HG03175 (cell line): ENCODE data around the gene ACKR3.

Experiments used
- ATAC-seq: cut with Tn5 transposase; IDR thresholded peaks from one replicate; pipeline ENCODE4 v1.9.1; 2021; ENCODE audit warnings: mild to moderate bottlenecking, moderate library complexity; ENCODE audit not compliant: unreplicated experiment

Gene ACKR3

GRCh38 chr2:236569573-236569973 lies at the start of gene ACKR3:
ACKR3 (plus strand) TSS chr2:236569825; CDS start chr2:236580466, 10,641 bp downstream.
- ATAC-seq = peak; percentile 75

- no peak for ATAC-seq
These were observed 48.1 kb upstream of the ACKR3 start for GRCh38 chr2:236521556-236521955.

DNA sequence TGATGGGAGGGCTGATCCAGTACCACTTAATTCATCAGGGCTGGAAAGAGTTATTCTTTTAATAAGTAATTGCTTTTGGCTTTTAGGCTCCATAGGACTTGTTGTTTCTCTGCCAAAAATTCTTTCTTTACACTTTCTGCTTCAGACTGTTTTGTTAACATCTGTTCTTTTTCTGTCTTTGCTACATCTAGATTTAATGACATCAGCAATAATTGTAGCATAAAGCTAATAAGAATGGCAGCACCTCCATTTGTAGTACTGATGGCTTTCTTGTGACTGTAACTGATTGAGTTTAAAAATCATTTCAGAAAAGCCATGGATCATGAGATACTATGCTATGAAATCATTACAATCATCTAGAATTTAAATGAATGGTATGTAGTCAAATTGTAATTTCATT lies 46.4 kb upstream of the ACKR3 start:
- ATAC-seq = no peak

DNA sequence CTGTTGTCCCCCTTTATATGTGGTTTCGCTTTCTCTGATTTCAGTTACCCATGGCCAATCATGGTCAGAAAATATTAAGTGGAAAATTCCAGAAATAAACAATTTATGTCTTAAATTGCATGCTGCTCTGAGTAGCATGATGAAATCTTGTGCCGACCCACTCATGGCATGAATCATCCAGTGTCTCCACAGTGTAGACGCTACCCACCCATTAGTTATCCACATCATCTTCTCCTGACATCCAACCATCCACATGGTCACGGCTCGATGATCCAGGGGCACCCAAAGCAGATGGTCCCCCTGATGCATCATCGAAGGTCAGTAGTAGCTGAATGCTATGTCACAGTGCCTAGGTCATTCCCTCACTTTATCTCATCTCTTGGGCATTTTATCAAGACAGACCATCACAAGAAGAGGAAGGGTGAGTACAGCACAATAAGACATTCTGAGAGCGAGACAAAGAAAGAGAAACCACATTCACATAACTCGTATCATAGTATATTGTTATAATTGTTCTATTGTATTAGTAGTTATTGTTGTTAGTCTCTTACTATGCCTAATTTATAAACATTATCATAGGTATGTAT lies 44.1 kb upstream of the ACKR3 start:
- ATAC-seq = no peak

- ATAC-seq = no peak
These were observed 43.0 kb upstream of the ACKR3 start for GRCh38 chr2:236526455-236527158.

DNA sequence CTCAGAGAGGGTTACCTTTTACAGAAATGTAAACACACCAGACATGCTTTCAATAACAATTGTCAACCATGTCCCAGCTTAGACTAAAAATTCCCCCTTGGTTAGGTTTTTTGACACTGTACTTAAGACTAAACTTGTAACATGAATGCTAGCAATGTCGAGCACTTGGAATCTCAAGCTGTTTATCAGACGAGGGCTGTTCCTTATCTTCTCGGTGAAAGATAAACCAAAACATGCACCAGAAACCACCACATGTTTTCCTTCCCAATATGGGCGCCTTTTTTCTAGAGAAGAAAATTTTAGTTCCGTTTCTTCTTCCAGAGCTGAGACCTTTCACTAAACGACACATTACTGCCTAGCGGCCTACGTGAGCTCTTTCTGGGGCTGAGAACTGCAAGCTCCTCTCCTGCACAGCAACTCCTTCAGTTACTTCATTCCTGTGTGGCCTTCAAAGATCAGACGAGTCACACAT lies 42.4 kb upstream of the ACKR3 start:
- no peak for ATAC-seq

DNA sequence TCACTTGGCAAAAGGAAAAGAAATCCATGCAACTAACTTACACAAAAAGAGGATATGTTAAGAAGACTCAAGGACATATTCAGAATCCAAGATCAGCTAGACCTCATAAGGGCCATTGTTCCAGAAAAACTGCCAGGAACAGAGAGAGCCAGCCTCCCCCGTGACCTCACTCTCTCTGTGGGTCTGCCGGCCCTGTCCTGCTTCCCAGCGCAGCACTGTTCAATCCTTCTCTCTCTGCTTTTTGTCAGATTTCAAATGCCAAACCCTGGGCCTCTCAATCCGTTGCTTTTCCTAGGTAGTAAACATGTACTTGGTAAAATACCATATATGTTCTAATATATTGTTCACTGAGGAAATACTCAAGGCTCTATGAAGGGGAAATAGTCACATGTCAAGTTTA lies 40.0 kb upstream of the ACKR3 start:
- no peak for ATAC-seq

DNA sequence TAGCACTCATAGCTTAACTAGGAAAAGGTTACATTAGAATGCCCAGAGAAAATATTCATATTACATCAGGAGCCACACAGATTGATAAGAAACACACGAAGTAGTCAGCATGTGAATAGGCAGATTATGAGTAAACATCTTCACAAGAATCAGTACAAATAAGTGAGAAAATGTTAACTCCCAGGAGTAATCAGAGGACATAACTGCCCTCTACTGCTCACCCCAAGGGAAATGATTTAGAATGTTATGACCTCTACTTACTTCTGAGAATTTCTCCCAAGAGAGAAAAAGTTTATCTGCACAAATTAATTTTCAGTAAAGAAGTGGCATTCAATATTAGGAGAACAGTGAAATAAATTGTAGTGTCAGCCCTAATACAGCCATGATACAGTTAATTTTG lies 39.1 kb upstream of the ACKR3 start:
- no peak for ATAC-seq

DNA sequence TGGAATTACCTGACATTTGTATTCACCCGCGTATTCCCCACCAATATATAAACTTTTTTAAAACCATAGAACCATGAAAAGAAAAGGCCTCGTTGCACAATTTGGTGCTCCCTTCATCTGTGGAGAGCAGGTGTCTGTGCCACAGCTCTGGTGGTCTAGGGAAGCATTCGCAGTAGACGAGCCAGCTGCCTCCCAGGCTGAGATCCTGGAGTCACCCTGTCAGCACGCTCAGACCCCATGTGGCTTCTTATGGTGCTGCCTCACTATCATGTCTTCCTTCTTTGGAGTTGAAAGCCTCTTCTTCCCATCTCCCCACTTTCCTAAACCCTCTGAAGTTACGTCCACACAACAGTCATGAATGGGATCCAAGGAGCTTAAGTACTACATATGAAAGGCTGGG lies 38.4 kb upstream of the ACKR3 start:
- no peak for ATAC-seq

DNA sequence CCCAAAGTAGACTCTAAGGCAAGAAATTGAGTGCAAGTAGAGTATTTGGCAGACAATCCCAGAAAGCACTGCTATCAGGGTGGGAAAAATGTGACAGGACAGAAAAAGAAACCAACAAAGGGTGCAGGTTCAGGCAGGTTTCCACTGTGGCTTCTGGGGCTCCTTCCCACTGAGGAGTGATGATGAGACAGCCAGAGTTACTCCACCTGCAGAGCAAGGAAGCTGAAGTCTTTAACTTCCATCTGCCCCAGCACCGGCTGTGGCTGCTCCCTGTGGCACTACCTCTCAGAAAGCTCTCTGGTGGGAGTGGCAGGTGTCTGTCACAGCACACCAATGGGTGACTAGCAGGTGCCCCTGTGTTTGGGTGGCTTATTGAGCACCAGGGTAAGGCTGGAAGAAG lies 37.6 kb upstream of the ACKR3 start:
- no peak for ATAC-seq

DNA sequence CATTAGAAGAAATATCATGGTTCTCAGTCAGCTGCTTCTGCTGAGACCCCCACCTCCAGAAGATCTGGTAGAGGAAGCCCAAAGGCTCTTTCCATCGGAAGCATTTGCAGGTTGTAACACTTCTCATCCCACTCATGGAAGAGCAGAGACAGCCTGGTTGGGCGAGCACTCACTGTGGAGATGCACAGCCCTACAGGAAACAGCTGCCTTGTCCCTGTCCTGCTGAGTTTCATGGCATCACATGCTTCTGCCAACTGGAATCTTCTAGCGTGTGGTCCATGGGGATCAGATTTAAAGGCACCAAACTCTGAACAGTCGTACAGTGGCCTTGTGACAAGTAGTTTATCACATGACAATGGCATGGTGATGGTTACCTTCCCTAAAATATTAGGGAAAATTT lies 36.3 kb upstream of the ACKR3 start:
- no peak for ATAC-seq

DNA sequence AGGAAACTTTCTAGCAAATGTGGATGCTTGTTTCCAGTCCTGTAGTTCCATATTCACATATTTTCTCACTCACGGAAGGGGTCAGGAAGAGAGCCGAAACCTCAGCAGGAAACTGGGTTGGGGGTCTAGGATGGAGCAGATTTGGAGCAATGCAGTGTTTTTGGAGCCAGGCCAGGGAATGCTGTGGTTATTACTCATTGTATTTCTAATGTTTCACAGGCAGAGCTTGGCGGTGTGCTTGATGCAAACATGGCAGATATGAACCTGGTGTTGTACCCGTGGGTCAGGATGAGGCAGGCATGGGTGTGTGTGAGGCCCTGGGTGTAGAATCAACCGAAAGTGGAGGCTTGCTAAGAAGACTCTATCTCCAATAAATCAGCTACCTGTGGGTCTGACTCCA lies 34.6 kb upstream of the ACKR3 start:
- no peak for ATAC-seq

GRCh38 chr2:236536727-236537398 lies 32.8 kb upstream of the ACKR3 start:
- ATAC-seq = peak; percentile 72

GRCh38 chr2:236538242-236538641 lies 31.4 kb upstream of the ACKR3 start:
- ATAC-seq = peak; percentile 45

- no peak for ATAC-seq
These were observed 28.5 kb upstream of the ACKR3 start for GRCh38 chr2:236541008-236541562.

DNA sequence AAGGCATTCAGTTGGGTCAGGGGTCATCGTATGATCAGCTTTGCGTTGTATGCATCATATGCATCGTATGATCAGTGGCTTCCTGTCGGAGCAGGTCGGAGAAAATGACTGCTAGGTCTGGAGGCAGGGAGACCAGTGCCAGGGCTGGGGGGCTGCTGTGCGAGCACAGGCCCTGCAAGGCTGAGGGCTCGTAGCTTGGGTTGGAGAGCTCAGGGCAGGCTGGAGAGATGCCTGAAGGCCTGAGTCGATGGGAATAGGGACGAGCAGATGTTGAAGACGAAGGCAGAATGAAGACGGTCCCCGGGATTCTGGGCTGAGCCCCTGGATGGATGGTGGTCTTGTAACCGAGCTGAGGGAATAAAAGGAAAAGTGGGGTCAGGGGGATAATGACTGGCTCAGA lies 25.3 kb upstream of the ACKR3 start:
- ATAC-seq = no peak

DNA sequence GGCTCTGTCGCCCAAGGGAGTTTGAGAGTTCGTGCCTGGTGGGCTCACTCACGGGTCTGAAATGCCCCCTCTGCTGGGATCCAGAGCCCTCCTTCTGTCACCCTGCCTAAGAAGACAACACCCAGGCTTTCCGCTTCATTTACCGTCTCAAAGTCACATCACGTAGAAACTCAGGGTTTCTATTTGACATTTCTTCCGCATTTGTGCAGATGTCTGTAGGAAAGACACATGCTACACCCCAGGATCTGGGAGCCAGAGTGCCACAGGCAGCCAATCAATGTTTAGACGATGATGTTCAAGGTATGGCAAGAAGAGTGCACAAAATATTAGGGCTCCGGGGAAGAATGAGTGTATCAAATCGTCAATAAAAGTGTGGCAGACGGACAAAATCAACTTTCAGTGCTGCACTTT lies 24.4 kb upstream of the ACKR3 start:
- ATAC-seq = peak; percentile 59

DNA sequence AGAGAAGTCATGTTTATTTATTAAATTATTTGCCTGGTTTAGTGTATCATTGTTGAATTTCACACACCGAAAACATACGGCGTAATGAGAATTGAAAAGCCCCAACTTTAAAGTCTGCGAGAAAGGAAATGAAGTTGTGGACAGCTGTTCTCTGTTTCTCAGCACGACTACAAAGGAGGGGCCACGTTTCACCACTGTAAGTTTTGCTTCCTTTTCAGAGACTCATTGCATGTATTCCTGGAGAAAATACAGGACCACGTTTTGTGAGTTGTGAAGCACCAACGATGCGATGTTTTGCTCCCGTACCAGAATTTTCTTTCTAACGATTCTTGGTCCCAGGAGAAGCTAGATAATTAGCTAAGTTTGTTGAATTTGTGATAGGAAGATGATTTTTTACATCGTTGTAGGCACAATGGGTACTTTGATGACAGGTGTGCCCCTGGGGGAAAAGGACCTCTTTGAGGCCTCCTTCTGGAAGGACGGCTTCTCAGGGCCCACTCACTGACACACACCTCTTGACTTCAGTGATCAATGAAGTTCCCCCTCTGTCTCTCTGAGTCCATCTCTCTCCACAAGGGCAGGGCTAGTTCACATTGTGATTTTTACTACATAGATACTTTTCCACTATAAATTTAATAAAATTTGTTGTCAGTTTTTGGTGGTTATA lies 23.7 kb upstream of the ACKR3 start:
- peak; percentile 67 for ATAC-seq

DNA sequence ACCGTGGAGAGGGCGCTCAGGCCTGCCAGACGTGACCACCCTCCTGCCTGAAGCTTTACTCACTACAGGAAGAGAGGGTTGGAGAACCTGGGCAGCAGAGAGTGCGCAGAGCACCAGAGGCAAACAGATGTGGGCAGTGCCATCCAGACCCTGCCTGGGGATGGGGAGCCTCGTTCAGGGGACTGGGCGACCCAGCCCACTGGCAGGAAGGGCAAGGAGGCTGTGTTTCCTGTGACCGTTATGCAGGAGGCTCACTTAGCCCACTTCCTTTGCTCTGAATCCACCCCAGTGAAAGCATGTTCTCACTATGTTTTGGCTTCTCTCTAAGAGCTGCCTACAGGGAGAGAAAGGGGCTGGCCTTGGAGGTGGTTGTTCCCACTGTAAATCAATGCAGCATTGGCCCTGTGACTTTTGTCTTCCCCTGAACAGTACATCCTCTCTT lies 23.0 kb upstream of the ACKR3 start:
- peak; percentile 28 for ATAC-seq

DNA sequence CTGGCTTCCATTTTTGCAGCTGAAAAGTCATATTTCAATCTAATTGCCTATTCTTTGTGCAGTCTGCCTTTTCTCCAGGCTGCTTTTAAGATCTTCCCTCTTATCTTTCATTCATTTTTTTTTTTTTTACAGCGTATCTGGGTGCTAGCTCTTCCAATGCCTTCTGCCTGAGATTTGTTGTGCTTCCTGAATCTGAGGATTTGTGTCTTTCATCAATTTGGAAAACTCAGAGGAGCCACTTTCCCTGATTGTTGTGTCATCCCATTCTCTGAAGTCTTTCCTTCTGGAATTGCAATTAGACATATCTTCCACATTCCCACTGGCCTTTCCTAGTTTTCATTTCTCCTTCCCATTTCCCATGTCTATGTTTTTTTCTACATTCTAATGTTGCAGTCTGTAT lies 21.9 kb upstream of the ACKR3 start:
- no peak for ATAC-seq
